ENCODE data around the gene POC1A.

GRCh38 chr3:52069135-52069534 lies 85.1 kb downstream of the POC1A start:
- TF ChIP-seq CTCF (IDR thresholded peaks at IDR 0.05) (no peak), EP300 (IDR thresholded peaks at IDR 0.05) (no peak)

Data from upper lobe of left lung (tissue), 4 donors.